ENCODE data around the gene TBXAS1.
"Not testable (repeated sequence)": the region's sequence is repeated elsewhere in the genome, so short reads cannot be mapped to it uniquely, and the experiment has no call there.

TBXAS1 gene

DNA sequence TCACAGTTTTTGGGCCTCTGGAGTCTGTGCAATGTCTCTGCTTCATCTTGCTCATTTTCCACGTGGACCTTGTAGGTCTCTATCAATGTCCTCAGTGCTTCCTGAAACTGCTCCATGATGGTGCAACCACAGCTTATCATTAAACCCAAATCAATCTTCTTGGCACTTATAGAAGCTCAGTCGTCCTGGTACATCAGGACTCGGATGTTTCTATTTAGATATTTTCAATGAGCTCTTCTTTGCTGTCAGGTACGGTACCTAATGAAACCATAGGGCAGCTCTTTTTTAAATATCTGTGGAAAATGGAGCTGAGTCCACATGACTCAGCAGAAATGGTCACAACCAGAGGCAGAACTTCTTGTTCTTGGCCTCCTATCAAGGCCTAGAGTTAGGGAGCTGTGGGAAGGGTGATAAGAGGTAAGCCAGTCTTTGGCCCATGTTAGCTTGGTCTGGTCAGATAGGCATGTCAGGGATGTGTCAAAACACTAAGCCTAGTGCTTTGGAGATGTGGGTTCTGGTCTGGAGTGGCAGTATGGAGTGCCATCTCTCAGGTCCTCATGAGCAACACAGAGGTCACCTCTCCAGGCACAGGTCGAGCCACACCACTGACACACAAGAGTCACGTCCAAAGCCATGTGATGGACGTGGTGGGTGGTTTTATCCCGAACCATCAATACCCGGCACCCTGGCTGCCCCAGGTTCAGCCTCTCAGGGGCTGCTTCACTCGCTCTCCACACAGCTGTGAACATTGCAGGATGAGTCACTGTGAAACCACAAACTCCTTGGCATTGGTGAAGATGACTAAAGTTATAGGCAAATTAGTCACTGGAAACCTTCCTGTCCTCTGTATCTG is 87.0 kb downstream of the TBXAS1 start:
- DNase-seq = peak; percentile 41

DNA sequence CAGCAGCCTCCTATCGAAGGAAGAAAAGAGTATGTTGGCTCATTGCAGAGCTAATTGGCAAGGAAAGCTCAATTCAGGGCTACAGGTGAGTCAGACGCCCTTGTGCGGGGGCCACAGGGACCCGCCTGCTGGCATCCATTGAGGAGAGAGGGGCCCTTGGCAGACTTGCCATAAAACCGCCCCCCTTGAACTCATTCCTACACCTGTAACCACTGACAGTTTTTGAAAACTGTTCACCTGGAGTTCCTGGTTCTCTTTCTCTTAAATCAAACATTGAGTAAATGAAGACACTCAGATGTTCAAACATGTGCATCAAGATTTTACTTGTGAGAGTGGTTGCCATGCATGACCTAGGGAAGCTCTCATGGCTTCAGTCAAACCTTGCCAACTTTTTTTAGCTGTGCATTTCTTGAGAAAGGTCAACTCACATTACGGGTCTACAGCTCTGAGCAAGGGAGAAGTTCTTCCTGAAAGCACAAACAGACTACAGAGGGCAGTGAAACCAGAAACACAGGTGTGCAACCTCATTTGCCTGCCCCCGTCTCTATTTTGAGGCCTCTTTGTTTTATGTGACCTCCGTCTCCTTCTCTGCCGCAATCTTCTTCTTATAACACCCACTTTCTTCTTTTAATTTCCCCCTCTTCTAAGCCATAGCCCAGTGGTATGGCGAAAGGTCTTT is 87.8 kb downstream of the TBXAS1 start:
- no peak for DNase-seq

DNA sequence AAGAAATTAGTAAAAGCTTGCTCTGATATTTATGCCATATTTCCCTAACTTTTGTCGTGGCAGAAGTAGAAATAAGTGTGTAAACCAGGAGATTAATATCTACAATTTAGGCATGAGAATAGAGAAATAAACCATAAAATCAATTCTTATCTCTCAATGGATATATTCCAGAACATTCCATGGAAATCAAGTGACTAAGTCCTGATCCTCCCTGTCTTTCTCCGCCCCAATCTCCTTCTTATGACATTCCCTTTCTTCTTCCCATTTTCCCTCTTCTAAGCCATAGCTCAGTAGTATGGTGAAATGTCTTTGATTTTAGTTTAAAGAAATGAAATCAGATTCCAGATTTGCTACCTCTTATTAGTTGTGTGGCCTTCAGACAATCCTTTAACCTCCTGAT is 88.8 kb downstream of the TBXAS1 start:
- DNase-seq = no peak

DNA sequence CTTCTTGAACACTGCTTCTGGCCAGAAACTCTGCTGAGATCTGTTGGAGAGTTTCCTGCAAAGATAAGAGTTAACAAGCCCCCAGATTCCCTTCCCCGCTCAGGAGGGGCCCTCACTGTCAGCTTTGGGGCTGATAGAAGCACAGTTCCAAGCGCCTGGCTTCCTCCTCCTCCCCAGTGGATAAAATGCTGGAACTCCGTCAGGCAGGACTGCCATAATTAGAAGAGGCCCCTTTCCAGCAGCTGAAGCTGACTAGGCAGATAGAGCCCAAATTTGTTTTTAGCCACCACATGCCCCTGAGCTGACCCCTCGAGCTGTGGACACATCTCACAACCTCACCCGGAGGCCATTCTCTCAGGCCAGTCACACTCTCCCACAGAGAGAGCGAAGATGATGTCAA is 89.4 kb downstream of the TBXAS1 start:
- peak; percentile 60 for DNase-seq

DNA sequence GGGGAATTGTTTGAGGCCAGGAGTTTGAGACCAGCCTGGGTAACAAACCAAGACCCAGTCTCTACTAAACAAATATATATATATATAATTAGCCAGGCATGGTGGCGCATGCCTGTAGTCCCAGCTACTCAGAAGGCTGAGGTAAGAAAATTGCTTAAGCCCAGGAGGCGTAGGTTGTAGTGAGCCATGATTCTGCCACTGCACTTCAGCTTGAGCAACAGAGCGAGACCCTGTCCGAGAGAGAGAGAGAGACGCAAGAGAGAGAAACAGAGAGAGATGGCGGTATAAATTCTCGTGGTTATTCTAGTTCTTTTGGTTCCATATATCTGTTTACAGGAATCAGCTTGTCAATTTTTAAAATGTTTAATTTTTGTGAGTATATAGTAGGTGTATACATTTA is 94.0 kb downstream of the TBXAS1 start:
- DNase-seq = no peak

DNA sequence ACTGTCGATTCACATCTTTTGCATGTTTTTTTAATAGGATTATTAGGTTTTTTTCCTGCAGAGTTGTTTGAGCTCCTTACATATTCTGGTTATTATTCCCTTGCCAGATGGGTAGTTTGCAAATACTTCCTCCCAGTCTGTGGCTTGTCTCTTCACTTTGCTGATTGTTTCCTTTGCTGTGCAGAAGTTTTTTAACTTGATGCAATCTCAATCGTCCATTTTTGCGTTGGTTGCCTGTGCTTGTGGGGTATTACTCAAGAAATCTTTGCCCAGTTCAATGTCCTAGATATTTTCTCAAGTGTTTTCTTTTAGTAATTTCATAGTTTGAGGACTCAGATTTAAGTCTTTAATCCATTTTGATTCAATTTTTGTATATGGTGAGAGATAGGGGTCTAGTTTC is 95.4 kb downstream of the TBXAS1 start:
- DNase-seq = no peak

DNA sequence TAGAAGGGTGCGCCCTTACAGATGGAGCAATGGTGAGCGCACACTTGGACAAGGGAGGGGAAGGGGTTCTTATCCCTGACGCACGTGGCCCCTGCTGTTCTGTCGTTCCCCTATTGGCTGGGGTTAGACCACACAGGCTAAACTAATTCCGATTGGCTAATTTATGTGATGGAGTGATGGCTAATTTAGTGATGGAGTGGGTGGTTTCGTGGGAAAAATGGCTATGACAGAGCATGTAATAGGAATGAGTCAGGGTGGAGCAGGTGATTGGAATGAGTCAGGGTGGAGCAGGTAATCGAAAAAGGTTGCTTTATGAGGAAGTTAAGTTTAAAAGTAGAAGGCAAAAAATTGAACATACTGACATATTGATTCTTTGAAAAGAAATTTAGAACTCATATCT is 100.2 kb downstream of the TBXAS1 start:
- DNase-seq = not testable (repeated sequence)

DNA sequence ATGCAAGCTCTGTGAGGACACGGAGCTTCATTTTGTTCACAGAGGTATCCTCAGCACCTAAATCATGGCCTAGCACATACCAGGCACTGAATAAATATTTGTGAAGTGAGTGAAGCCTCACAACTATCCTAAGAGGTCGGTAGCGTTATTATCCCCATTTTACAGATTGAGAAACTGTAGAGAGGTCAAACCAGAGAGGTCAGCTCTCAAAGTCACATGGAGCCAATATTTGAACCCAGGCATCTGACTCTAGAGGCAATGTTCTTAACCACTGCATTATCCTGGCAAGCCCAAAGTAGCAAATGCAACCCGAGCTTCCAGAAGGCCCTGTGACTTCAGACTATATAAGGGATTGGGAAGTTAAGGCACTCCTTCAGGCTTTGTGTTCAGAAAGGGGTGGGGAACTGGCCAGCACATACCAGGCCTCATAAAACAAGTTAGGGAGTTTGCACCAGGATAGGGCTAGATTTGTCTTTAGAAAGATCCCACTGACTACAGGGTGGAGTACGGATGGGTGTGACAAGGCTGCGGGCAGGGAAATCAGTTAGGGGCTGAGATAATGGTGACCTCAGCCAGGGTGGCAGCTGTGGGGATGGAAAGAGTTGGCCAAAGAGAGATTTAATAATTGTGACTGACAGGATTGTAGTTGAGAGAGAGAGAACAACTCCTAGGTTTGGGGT is 101.4 kb downstream of the TBXAS1 start:
- DNase-seq = no peak

DNA sequence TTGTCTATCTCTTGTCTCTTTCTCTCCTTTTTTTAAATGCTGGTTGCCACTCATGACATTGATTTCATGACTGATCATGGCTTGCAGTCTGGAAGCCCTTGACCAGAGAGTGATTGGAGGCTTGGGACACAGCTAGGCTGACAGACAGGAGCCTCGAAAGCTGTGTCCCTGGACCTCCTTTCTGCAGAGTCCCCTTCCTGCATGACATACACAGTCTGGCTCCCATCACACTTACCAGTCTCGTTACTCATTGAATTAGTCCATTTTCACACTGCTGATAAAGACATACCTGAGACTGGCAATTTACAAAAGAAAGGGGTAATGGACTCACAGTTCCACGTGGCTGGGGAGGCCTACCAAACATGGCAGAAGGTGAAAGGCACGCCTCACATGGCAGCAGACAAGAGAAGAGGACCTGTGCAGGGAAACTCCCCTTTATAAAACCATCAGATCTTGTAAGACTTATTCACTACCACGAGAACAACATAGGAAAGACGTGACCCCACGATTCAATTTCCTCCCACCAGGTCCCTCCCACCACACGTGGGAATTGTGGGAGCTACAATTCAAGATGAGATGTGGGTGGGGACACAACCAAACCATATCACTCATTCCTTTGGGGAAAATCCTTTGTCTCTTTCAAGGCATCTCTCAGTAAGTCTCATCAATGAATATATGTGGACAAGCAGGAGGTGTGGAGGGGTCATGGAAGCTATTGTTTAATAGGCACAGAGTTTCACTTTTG is 102.3 kb downstream of the TBXAS1 start:
- no peak for DNase-seq

DNA sequence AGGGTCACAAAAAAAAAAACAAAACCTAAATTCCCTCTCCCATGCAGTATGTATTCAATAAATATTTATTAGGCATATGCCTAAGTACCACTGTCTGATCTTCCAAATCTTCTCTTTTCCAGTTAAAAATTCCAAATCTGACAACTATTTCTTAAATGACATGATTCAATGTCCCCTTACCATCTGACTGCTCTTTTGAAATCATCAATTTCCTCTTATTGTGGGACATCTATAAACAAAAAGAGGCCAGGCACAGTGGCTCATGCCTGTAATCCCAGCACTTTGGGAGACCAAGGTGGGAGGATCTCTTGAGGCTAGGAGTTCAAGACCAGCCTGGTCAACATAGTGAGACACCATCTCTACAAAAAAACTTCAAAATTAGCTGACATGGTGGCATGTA is 103.5 kb downstream of the TBXAS1 start:
- no peak for DNase-seq

DNA sequence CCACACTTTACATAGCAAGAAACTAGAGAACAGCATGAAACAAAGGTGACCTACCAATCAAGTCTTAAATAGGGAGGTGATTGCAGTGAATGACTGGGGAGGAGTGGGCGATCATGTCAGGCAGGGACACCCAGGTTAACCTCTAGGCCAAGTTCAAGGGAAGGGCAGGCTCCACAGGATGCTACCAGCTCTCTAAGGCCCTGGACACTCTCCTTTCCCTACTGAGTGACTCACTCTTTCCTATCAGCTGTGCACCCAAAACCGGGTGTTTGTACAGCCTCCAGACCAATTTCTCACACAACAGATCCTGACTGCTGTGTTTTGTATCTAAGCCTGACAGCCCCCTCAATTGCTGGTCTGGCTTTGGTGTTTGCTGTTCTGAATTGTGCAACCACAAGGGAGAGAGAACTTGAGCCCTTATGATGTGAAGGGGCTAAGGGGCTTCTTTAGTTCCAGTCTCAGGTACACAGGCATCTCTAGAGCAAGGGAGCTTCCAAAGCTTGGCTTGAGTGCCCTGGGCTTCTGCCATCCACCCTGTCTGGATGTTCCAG is 107.8 kb downstream of the TBXAS1 start:
- DNase-seq = no peak

DNA sequence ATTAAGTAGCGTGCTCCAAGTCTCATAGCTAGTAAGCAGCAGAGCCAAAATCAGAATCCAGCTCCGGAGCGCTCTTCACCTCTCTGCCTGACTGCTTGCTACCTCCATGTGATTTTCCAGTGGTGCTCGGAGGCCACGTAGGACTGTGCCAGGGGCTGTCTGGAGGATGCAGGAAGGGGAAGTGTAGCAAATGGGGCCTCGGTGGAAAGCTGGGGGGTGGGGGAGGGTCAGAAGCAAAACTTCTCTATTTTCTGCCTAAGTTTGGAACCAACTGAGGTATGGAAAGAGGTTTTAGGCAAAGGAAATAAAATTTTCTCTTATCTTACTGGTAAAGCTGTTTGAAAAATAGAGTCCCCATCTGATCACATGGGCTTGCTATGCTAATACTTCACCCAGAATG is 108.7 kb downstream of the TBXAS1 start:
- no peak for DNase-seq

DNA sequence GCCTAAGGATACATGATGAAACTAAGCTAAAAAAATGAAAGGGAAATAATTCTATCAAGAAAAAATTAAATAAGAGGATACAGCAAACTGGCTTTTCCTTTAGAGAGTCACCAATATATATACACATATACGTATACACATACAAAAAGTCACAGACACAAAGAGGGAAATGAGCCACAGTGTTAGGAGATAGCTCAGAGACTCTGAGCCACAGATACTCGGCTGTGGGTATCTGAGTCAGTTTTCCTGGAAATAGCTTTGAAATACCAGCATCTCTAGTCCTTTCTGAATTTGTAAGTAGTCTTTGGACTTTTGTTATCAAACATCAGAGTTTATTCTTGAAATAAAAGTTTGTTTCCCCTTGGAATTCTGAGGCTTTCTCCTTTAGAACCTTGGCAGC is 111.8 kb downstream of the TBXAS1 start:
- DNase-seq = no peak

DNA sequence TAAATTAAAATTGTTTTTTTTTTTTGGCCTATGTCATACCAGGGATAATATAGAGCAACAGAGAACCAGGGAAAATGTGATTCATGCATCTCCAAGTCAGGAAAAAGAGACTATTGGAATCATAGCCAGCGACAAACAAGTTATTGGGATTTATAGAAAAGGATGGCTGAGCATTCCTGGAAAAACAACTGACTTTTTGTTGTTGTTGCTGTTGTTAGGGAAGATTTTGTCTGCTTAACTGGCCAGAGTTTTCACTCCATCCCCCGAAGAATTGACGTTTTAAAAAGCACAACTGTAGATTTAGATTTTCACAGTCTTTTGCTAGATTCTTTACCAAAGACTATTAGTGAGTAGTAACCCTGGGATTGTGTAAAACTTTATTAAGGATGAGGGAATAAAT is 112.4 kb downstream of the TBXAS1 start:
- DNase-seq = no peak

DNA sequence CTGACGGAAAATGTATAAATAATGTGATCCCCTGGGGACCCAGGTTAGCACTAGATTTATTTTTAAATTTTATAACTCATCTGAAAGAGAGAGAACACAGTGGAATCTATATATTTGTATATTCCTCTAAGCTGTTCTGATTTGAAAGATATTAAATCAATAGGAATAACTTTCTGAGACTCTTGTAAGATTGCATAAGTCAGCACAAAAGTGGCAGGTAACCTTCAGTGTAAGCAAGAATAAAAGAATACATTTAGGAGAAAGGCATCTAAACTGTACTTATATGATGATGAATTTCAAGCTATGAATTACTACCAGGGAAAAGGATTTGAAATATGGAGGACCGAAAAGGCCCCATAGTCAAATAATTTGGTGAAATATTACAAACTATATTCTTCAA is 112.8 kb downstream of the TBXAS1 start:
- DNase-seq = no peak

DNA sequence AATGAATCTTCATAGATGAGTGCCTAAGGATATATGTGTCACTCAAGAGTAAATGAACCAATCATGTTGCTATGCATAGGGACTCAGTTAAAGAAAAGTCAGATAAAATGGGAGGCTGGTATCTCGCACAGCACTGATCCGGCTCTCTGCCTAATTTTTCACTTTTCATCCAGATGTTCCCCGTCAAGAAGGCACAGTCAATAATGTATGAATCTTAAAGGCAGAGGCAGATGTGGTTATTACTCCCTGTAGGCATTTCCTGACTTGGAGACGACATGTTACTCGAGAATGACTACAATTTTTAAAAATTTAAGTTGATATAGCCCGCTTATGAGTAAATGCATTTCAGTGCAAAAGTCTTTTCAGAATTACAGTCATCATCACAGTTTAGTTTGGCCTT is 113.6 kb downstream of the TBXAS1 start:
- DNase-seq = no peak

DNA sequence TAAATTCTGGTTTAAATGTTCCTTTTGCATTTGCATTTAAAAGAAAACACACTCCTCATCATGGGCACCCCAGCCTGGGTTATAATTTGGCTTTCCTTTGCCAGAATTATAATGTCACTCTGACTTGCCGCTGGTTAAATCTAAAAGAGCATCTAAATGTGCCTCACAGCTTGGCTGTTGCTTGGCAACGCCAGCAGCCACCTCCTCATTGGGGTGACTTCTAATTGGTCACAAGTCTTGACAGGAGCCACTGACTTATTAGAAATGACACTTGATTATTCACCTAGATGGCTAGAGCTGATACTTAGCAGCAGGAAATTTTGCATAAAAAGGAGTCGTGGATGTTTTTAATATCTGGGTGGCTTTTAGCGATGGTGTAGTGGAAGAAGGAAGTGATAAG is 114.3 kb downstream of the TBXAS1 start:
- DNase-seq = no peak

DNA sequence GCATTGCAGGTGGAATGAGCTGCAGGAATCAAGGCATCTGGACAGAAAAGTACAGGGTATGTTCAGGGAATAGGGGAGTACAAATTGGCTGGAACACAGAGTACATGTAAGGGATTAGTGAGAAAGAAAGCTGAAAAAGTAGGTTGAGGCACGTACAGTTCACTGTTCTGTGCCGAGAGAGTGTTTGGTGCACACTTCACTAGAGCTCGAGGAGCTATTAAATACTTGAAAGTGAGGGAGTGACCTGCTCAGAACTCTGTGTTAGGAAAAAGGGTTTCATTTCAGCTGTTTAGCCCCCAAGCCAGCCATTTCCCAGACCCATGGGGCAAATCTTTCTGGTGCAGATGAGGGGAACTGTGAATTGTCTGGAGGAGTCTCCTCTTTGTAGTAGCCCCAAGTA is 115.2 kb downstream of the TBXAS1 start:
- no peak for DNase-seq

DNA sequence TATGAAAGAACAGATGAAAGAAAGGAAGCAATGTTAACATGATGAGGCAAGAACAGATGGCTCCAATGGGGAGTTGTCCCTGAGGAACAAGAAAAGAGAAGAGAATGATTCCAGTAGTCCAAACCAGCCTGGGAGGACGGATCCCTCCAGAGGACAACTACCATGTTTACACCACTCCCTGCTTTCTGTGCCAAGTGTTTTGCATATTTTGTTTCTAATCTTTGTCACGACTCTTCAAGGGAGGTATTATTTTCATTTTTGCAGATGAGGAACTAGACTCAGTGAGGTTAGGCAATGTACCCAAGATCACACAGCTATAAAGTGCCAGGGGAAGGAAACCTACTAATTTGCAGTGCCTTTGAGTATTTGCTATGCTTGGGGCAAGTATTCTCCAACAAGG is 117.5 kb downstream of the TBXAS1 start:
- DNase-seq = no peak

DNA sequence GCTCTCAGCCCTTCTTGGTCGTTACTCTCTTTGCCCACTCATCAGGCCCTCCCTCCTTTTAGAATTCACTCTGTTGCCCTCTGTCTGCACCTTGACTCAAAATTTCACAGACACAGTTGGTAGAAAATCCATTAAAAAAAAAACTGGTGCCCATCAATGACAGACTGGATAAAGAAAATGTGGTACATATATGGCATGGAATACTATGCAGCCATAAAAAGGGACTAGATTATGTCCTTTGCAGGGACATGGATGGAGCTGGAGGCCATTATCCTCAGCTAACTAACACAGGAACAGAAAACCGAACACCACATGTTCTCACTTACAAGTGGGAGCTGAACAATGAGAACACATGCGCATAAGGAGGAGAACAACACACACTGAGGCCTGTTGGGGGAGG is 118.0 kb downstream of the TBXAS1 start:
- no peak for DNase-seq

DNA sequence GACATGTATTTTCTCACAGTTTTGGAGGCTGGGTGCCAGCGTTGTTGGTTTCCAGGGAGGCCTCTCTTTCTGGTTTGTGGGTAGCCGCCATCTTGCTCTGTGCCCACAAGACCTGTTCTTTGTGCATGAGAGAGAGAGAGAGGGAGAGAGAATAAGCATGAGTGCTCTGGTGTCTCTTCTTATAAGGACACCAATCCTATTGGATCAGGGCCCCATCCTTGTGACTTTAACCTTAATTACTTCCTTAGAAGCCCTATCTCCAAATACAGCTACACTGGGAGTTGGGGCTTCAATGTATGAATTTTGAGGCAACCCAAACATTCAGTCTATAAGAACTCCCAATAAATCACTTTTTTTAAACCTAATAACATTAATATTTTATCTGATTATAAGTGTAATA is 119.1 kb downstream of the TBXAS1 start:
- DNase-seq = no peak

DNA sequence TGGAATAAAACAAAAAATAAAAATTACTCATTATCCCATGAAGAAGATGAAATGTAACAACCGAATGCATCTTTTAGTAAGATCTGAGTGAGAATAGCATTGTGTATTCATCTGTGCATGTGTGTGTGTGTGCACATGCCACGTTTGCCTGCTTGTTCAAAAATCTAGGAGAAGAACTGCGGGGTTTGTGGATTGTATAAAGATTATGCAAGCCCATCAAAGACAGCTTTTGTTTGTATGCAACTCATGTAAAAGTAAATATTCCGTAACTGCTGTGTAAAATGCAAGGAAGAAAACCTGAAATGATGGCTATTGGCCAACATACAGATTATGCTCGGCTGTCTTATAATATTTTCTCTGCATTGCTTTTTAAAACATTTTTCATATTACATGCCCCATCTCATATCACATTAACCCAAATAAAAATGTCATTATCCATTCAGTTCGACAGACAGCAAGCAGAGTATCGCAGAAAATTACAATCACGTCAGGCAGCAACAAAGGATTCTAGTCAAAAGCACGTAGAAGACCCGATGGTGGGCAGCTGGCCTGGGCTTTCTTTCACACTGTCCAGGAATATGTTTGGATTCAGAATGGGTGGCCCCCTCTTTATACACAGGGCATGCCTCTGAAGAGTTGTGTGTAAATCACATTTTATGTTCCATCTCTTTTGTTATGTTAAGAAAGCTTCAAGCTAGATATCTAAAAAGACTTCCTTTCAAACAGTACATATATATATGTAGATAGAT is 119.7 kb downstream of the TBXAS1 start:
- DNase-seq = no peak
